WI38 (cell line): ENCODE data around the gene AGMAT.

ENCODE experiments used
- H3K4me3 ChIP-seq: 2 replicates; pipeline ENCODE4 v1.5.1; 2011; ENCODE audit warnings: low read depth, mild to moderate bottlenecking, control low read depth, low read length
- TF ChIP-seq, protein P1 (sequence below): IDR thresholded peaks from 2 replicates; pipeline ENCODE4 v1.5.1; 2012; ENCODE audit warnings: low read depth, mild to moderate bottlenecking, control low read depth, low read length

AGMAT gene

DNA sequence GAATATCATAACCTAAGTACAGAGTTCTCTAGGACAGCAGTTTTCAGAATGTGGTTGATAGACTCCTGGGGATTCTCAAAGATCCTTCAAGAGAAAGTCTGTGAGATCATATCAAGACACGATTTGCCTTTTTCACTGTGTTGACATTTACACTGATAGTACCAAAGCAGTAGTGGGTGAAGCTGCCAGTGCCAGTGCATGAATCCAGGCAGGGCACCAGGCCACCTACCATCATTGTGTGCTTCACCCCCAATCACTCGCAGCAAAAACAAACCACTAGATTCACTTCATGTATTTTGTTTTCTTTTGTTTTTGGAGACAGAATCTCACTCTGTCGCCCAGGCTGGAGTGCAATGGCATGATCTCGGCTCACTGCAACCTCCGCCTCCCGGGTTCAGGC lies 34.3 kb downstream of the AGMAT start:
- TF ChIP-seq, protein P1, sequence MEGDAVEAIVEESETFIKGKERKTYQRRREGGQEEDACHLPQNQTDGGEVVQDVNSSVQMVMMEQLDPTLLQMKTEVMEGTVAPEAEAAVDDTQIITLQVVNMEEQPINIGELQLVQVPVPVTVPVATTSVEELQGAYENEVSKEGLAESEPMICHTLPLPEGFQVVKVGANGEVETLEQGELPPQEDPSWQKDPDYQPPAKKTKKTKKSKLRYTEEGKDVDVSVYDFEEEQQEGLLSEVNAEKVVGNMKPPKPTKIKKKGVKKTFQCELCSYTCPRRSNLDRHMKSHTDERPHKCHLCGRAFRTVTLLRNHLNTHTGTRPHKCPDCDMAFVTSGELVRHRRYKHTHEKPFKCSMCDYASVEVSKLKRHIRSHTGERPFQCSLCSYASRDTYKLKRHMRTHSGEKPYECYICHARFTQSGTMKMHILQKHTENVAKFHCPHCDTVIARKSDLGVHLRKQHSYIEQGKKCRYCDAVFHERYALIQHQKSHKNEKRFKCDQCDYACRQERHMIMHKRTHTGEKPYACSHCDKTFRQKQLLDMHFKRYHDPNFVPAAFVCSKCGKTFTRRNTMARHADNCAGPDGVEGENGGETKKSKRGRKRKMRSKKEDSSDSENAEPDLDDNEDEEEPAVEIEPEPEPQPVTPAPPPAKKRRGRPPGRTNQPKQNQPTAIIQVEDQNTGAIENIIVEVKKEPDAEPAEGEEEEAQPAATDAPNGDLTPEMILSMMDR, result no peak

DNA sequence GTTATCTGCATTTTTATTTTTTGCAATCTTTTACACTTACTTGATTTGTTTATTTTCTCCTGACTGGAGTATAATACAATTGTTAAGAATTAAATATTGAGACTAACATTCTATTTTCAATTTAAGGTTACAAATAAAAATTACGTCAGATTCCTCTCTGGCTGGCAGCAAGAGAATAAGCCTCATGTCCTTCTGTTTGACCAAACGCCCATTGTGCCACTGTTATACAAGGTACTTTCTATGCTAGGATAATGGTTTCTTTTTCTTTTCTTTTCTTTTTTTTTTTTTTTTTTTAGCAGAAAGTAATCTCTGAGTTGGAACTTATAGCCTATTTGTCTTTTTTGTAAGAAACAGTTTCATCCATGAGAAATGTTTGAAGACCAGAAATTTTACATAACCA lies 38.2 kb downstream of the AGMAT start:
- H3K4me3 ChIP-seq, result no peak overlapping the region
- TF ChIP-seq, protein P1, result no peak

More for the DNA sequence above, 34.3 kb downstream of the AGMAT start:
- no peak overlapping the region for H3K4me3 ChIP-seq

DNA sequence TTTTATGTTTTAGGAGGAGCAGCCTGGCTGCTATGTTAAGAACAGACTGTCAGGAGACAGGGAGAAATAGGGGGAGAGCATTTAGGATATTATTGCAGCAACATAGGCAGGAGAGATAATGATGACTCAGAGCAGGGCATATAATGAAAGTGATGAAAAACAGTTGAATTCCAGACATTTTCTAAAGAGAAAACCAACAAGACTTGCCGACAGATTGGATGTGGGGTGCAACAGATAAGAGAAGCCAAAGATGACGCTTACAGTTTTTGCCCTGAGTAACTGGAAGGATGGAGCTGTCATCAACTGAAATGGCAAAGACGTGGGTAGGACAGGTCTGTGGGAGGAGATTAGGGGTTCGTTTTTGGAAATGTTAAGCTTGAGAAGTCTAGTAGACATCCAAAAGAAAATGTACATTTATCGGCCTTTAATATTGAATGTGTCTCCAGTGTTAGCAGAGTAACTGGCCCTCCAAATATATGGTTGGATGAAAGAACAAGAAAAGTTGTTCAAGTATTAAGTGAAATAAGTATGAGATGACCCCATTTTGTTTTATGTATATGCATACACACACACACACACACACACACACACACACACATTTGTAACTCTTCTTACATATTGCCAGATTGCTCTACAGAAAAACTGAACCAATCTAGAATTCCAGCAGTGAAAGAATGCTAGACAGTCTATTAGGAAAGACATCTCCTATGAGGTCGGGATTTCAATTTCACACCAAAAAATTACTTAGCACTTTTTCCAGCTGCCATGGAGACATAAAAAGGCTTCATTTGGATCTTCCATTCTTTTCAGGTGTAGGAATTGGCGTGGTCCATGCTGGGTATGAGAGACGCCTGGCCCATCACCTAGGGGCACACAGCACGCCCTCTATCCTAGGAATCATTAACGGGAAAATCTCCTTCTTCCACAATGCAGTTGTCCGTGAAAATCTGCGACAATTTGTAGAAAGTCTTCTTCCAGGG lies 41.0 kb downstream of the AGMAT start:
- TF ChIP-seq, protein P1, result no peak
- no peak overlapping the region for H3K4me3 ChIP-seq

DNA sequence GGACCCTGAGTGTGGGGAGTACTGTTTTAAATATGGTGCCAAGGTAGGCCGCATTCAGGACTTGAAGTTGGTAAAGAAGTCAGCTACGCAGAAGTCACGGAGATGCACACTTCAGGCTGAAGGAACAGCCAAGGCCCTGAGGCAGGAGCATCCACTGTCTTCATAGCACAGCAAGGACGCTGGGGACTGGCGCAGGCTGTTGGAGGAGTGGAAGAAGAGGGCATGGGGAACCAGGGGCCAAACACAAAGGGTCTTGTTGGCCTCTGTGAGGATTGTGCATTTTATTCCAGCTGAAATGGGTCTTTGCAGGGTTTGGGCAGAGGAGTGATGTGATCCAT lies 41.6 kb downstream of the AGMAT start:
- TF ChIP-seq, protein P1, result no peak
- H3K4me3 ChIP-seq, result no peak overlapping the region

DNA sequence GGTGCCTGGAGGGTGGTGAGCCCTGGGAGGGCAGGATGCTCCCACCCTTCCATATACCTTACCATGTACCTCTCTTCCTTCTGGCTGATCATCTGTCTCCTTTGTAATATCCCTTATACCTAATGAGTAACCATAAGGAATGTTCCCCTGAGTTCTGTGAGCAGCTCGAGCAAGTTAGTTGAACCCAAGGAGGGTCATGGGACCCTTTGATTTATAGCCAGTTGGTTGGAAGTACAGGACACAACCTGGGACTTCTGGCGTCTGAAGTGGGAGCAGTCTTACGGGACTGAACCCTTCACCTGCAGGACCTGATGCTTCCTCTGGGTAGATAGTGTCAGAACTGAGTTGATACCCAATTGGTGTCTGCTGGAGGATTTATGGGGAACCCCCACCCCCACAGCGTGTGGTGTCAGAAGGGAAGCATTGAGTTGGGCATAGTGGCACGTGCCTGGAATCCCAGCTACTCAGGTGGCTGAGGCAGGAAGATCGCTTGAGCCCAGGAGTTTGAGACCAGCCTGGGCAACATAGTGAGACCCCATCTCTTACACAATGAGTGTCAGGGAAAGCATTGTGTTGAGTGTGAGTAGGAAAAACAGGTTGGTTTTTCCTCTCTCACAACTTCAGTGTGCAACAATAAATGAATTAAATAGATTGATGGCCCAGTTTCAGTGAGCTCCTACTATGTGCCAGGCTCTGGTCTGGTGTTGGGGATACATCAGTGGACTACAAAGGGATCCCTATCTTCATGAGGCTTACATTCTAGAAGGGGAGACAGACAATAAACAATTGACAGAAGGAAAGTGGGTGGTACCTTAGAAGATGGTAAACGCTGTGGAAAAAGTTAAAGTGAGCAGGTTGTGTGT lies 42.2 kb downstream of the AGMAT start:
- TF ChIP-seq, protein P1, result no peak
- no peak overlapping the region for H3K4me3 ChIP-seq

DNA sequence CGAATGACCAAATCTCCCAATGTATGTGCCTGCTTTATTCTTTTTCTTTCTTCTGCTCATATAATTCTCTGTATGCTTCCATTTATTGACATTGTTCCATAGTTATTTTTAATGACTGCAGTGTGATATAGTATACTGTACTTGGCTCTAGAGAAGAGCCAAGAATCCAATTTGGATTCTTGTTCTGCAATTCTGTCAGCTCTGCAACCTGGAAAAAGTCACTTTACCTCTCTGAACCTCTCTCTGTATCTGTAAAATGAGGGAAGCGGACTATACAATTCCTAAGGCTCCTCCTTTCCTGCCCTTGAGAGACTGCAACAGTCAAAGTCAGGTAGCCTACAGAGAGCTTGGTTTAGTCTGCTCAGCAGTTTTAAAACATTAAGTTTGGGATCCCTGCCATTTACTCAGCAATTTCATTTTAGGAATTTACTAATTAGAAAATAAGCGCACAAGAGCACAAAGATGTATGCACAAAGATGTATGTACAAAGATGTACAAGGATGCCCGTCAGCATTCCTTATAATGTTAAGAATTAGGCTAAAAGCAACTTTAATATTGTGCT lies 43.5 kb downstream of the AGMAT start:
- TF ChIP-seq, protein P1, result no peak
- H3K4me3 ChIP-seq, result no peak overlapping the region

DNA sequence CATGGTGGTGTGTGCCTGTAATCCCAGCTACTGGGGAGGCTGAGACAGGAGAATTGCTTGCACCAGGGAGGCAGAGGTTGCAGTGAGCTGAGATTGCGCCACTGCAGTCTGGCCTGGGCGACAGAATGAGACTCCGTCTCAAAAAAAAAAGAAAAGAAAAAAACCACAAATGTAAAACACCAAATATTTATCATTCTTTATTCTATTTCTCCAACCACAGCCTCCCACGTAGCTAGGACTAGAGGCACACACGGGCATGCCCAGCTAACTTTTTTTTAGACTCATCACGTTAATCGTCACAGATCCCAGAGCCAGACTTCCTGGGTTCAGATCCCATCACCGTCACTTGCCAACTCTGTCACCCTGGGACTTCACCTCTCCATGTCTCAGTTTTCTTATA lies 44.7 kb downstream of the AGMAT start:
- no peak overlapping the region for H3K4me3 ChIP-seq
- TF ChIP-seq, protein P1, result no peak
